Dendritic cell treated with granulocyte-macrophage colony-stimulating factor and Interleukin-4, amounts not matched to agents 40 ng/mL and 50 ng/mL, for 4 days (primary cell): ENCODE results near the gene PODXL2.

Experiments
- H3K27ac Mint-ChIP-seq: one replicate; pipeline ENCODE4 v1.8.0; 2022; ENCODE audit warnings: mild to moderate bottlenecking, mixed read lengths
- H3K27me3 Mint-ChIP-seq: one replicate; pipeline ENCODE4 v1.8.0; 2022; ENCODE audit warnings: mild to moderate bottlenecking, mixed read lengths
- H3K36me3 Mint-ChIP-seq: one replicate; pipeline ENCODE4 v1.8.0; 2022; ENCODE audit warnings: low read depth, mixed read lengths
- H3K4me1 Mint-ChIP-seq: one replicate; pipeline ENCODE4 v1.8.0; 2022; ENCODE audit warnings: low read depth, mixed read lengths
- H3K4me3 Mint-ChIP-seq: one replicate; pipeline ENCODE4 v1.8.0; 2022; ENCODE audit warnings: mild to moderate bottlenecking, moderate library complexity, mixed read lengths
- H3K9me3 Mint-ChIP-seq: one replicate; pipeline ENCODE4 v1.8.0; 2022; ENCODE audit warnings: mixed read lengths
- intact Hi-C: fragments of 100-400 bp; cut with micrococcal nuclease; formaldehyde crosslinking; loops from one replicate; pipeline ENCODE4 v1.15.0; 2022

The PODXL2 gene

GRCh38 chr3:127613406-127613805 lies 15.6 kb upstream of the PODXL2 start:
- H3K4me1 Mint-ChIP-seq, result peaks cover 21% of the 10 kb centered on the region
- H3K27ac Mint-ChIP-seq, result no peak overlapping the region

DNA sequence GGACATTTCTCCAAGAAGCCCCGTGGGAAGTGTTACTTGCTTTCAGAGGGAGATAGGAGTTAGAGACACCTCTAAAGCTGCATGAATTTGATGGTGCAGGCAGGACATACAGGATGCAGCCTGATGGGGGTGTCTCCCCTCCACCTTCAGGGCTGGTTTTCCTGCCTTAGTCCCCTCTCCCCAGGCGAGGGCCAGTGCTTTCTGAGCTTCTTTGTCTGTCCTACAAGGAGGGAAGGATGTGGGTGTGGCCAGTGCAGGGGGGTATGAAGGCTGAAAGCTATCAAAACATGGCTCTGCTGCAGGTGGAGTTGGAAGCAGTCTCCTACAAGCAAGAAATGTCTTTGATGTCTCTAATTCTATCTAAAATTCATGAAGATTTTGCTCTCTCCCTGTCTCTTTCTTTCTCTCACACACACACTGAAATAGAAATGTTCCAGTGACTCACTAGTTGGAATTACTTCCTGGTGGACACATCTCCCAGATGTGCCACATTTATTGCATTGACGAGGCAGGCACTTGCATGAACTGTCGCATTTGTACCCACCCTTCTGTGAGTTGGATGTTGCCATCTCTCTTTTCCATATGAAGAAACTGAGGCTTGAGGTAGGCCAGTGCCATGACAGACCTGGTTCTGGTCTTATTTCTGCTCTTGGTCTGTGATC lies 13.9 kb upstream of the PODXL2 start:
- H3K27me3 Mint-ChIP-seq, result no peaks in the 10 kb centered on the region
- H3K9me3 Mint-ChIP-seq, result no peaks in the 10 kb centered on the region
- H3K36me3 Mint-ChIP-seq, result peaks cover 50% of the 10 kb centered on the region
- no peak overlapping the region for H3K27ac Mint-ChIP-seq
- intact Hi-C loops, result no loop called here
- H3K4me1 Mint-ChIP-seq, result peaks cover 6% of the 10 kb centered on the region
- H3K4me3 Mint-ChIP-seq, result no peak overlapping the region

More at GRCh38 chr3:127613406-127613805, 15.6 kb upstream of the PODXL2 start:
- Mint-ChIP-seq H3K4me3 (no peak overlapping the region), H3K9me3 (no peaks in the 10 kb centered on the region), H3K36me3 (peaks cover 49% of the 10 kb centered on the region), H3K27me3 (no peaks in the 10 kb centered on the region)
- intact Hi-C loops, result no loop called here

GRCh38 chr3:127615631-127616305 lies 13.2 kb upstream of the PODXL2 start:
- intact Hi-C loops, result no loop called here
- H3K27me3 Mint-ChIP-seq, result no peaks in the 10 kb centered on the region
- H3K27ac Mint-ChIP-seq, result no peak overlapping the region
- no peaks in the 10 kb centered on the region for H3K4me1 Mint-ChIP-seq
- H3K4me3 Mint-ChIP-seq, result no peak overlapping the region
- peaks cover 49% of the 10 kb centered on the region for H3K36me3 Mint-ChIP-seq
- no peaks in the 10 kb centered on the region for H3K9me3 Mint-ChIP-seq

DNA sequence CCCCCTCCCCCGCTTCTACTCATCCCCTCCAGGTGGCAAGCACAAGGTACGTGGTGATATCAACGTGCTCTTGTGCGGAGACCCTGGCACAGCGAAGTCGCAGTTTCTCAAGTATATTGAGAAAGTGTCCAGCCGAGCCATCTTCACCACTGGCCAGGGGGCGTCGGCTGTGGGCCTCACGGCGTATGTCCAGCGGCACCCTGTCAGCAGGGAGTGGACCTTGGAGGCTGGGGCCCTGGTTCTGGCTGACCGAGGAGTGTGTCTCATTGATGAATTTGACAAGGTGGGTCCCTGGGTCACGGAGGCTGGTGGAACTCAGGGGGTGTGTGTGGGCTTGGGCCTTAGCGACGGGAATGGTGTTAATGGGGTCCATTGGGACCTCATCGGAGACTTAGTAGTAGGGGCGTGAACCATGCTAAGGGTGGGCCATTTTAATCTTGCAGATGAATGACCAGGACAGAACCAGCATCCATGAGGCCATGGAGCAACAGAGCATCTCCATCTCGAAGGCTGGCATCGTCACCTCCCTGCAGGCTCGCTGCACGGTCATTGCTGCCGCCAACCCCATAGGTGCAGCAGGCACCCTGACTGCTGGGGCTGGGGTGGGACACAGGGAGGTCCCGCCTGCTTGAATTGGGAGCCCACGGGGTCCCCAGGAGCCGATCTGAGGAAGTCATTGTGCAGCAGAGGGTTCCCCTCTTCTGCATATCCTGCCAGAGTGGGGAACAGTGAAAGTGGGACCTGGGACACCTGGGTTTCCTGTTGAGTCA lies 12.0 kb upstream of the PODXL2 start:
- Mint-ChIP-seq H3K4me1 (no peaks in the 10 kb centered on the region), H3K36me3 (peaks cover 45% of the 10 kb centered on the region), H3K27ac (no peak overlapping the region), H3K27me3 (no peaks in the 10 kb centered on the region), H3K4me3 (no peak overlapping the region), H3K9me3 (no peaks in the 10 kb centered on the region)
- intact Hi-C loops, result no loop called here

GRCh38 chr3:127618891-127619290 lies 10.1 kb upstream of the PODXL2 start:
- intact Hi-C loops, result no loop called here
- H3K4me3 Mint-ChIP-seq, result no peak overlapping the region
- H3K4me1 Mint-ChIP-seq, result no peaks in the 10 kb centered on the region
- H3K27ac Mint-ChIP-seq, result no peak overlapping the region
- no peaks in the 10 kb centered on the region for H3K27me3 Mint-ChIP-seq
- no peaks in the 10 kb centered on the region for H3K9me3 Mint-ChIP-seq
- H3K36me3 Mint-ChIP-seq, result peaks cover 41% of the 10 kb centered on the region

DNA sequence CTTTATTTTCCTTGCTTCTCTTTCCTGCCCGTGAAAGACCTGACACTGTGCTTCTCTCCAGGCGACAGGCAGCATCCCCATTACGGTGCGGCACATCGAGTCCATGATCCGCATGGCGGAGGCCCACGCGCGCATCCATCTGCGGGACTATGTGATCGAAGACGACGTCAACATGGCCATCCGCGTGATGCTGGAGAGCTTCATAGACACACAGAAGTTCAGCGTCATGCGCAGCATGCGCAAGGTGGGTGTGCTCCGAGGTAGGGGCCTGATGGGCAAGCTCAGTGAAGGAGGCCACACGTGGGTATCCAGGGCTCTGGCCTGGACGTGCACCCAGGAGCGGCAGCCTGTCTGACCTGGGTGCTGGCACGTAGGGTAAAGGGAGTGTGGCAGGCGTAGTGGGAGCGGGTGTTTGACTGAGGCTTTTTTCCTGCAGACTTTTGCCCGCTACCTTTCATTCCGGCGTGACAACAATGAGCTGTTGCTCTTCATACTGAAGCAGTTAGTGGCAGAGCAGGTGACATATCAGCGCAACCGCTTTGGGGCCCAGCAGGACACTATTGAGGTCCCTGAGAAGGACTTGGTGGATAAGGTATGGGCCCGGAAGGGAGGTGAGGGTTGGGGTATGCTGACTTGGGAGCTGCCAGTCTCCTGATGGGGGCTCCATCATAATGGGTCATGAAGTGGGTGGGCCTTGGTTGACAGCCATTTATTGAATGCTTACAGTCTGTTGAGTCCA lies 8.2 kb upstream of the PODXL2 start:
- no peaks in the 10 kb centered on the region for H3K9me3 Mint-ChIP-seq
- no peaks in the 10 kb centered on the region for H3K27me3 Mint-ChIP-seq
- H3K4me1 Mint-ChIP-seq, result no peaks in the 10 kb centered on the region
- intact Hi-C loops, result no loop called here
- H3K4me3 Mint-ChIP-seq, result no peak overlapping the region
- H3K27ac Mint-ChIP-seq, result no peak overlapping the region
- H3K36me3 Mint-ChIP-seq, result peaks cover 41% of the 10 kb centered on the region

DNA sequence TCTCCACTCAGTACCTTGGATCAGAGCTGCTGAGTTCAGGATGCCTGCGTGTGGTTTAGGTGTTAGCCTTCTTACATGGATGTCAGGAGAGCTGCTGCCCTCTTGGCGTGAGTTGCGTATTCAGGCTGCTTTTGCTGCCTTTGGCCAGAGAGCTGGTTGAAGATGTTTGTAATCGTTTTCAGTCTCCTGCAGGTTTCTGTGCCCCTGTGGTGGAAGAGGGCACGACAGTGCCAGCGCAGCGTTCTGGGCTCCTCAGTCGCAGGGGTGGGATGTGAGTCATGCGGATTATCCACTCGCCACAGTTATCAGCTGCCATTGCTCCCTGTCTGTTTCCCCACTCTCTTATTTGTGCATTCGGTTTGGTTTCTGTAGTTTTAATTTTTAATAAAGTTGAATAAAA lies 7.0 kb upstream of the PODXL2 start:
- H3K36me3 Mint-ChIP-seq, result peaks cover 32% of the 10 kb centered on the region
- intact Hi-C loops, result no loop called here
- no peaks in the 10 kb centered on the region for H3K9me3 Mint-ChIP-seq
- no peak overlapping the region for H3K4me3 Mint-ChIP-seq
- no peak overlapping the region for H3K27ac Mint-ChIP-seq
- peaks cover 8% of the 10 kb centered on the region for H3K27me3 Mint-ChIP-seq
- no peaks in the 10 kb centered on the region for H3K4me1 Mint-ChIP-seq

DNA sequence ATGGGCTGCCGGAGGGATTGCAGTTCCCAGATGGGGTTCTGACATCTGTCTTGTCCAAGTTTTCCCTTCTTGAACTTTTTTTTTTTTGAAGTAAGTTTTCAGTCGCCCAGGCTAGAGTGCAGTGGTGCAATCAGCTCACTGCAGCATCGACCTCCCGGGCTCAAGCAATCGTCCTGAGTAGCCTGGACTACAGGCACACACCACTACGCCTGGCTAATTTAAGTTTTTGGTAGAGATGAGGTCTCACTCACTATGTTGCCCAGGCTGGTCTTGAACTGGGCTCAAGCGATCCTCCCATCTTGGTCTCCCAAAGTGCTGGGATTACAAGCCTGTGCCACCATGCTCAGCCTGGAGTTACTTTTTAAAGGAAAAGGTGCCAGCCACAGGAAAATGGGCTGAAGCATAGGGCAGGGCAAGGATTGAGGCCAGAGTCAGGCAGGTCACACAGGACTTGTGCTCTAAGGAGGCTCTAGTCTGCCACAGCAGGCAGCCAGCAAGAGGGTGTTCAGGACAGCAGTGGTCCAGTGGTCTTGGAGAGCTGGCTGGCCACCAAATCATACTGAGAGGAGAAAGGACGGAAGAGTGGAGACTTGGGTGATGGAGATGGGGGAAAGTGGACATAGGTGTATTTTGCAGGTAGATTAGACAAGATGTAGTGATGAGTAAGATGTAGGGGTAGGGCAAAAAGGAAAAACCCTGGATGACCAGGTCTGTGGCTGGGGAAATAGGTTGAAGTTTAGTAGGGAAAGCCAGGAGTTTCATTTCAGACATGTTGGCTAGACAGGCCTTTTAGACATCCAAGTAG lies 6.0 kb upstream of the PODXL2 start:
- Mint-ChIP-seq H3K9me3 (no peaks in the 10 kb centered on the region), H3K27ac (no peak overlapping the region), H3K36me3 (peaks cover 23% of the 10 kb centered on the region), H3K4me3 (no peak overlapping the region), H3K27me3 (peaks cover 15% of the 10 kb centered on the region), H3K4me1 (no peaks in the 10 kb centered on the region)
- intact Hi-C loops, result no loop called here

DNA sequence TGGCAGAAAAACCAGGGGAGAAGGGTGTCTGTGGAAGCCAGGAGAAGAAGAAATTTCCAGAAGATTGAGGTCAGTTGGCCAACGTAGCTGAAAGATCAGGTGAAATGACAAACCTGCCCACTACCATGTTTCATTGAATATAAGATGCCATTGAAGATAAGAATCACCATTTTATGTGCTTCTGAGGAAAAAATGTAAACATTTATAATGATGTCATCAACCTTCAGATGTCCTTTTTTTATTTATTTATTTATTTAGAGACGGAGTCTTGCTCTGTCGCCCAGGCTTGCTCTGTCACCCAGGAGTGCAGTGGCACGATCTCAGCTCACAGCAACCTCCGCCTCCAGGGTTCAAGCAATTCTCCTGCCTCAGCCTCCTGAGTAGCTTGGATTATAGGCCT lies 4.9 kb upstream of the PODXL2 start:
- peaks cover 5% of the 10 kb centered on the region for H3K4me1 Mint-ChIP-seq
- H3K27me3 Mint-ChIP-seq, result peaks cover 23% of the 10 kb centered on the region
- H3K4me3 Mint-ChIP-seq, result no peak overlapping the region
- no peak overlapping the region for H3K27ac Mint-ChIP-seq
- peaks cover 12% of the 10 kb centered on the region for H3K36me3 Mint-ChIP-seq
- no peaks in the 10 kb centered on the region for H3K9me3 Mint-ChIP-seq
- intact Hi-C loops, result no loop called here

- intact Hi-C loops, result no loop called here
- H3K27me3 Mint-ChIP-seq, result peaks cover 40% of the 10 kb centered on the region
These were observed 3.2 kb upstream of the PODXL2 start for GRCh38 chr3:127625821-127626220.

DNA sequence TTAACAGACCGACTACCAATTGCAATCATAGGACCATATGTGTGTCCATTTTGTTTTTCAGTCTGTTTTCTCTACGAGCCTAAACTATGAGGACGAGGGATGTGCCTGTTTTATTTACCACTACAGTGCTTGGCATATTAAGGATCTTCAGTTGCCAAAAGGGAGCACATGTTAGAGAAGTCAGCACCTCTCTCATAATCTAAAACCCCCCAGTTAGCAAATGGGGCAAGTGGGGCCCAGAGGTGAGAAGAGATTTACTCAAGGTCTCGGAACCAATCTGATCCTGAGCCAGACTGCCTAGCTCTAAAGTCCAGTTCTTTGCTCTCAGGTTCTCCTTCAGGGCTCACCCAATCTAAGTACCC lies 578 bp upstream of the PODXL2 start:
- Mint-ChIP-seq H3K27ac (no peak overlapping the region), H3K9me3 (no peaks in the 10 kb centered on the region), H3K27me3 (peaks cover 53% of the 10 kb centered on the region), H3K36me3 (no peaks in the 10 kb centered on the region), H3K4me1 (peaks cover 19% of the 10 kb centered on the region), H3K4me3 (peak overlapping the region; percentile 42)
- intact Hi-C loops, result no loop called here

More at GRCh38 chr3:127625821-127626220, 3.2 kb upstream of the PODXL2 start:
- no peak overlapping the region for H3K4me3 Mint-ChIP-seq
- H3K9me3 Mint-ChIP-seq, result no peaks in the 10 kb centered on the region
- H3K27ac Mint-ChIP-seq, result no peak overlapping the region
- peaks cover 4% of the 10 kb centered on the region for H3K36me3 Mint-ChIP-seq
- peaks cover 19% of the 10 kb centered on the region for H3K4me1 Mint-ChIP-seq

DNA sequence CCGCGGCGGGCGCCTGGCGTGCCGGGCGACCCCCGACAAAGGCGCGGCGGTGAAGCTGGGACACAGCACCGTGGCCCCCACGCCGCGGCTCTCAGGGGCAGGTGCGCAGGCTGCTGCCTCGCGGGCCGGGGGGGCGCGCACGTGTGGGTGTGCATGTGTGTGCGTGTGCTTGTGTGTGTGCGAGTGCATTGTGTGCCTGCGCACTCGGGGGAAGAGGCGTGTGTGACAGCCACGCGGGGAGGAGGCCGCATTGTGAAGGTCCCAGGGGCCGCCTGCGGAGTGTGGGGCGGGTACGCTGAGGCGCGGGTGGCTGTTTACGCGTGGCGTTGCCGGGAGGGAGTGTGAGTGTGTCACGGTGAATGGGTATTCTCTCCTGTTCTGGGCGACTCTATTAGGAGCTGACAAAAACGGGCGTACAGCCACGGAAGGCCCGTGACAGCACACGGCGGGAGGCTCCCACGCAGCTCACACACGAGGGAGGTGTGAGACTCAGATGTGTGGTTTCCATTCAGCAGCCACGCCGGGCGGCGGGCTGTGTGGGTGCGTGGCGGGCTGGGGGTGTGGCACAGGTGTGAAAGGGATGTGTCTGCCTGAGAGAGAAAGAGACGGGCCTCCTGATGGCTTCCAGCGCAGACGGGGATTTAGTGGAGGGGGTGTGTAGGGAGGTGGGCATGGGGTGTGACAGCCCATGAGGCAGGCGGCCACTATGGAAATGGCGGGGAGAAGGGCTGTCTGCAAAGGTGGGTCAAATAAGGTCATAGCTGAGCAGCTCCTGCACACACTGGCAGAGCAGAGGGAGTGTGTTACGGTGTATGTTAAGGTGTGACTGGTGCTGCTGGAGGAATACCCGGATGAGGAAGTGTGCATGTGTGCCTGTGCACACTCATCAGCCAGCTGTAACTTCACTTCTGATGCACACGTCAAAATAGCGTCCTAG lies 750 bp downstream of the PODXL2 start:
- intact Hi-C loops, result loop anchor here (10.0 kb wide), 1 partner anchor 55 kb away; no protein-coding TSS in a partner anchor
- peak overlapping the region; percentile 77 for H3K4me3 Mint-ChIP-seq
- H3K9me3 Mint-ChIP-seq, result no peaks in the 10 kb centered on the region
- H3K27ac Mint-ChIP-seq, result no peak overlapping the region
- peaks cover 19% of the 10 kb centered on the region for H3K4me1 Mint-ChIP-seq
- H3K36me3 Mint-ChIP-seq, result no peaks in the 10 kb centered on the region
- H3K27me3 Mint-ChIP-seq, result peaks cover 53% of the 10 kb centered on the region
